Measurements from ENCODE around the gene IFIT1B. TPM values are rescaled to one million over a fixed set of nuclear protein-coding genes. Genes with fewer than 3 reads are reported as not detected.
"Not testable (repeated sequence)": the region's sequence is repeated elsewhere in the genome, so short reads cannot be mapped to it uniquely, and the experiment has no call there.

Gene IFIT1B
- not detected for total RNA-seq

DNA sequence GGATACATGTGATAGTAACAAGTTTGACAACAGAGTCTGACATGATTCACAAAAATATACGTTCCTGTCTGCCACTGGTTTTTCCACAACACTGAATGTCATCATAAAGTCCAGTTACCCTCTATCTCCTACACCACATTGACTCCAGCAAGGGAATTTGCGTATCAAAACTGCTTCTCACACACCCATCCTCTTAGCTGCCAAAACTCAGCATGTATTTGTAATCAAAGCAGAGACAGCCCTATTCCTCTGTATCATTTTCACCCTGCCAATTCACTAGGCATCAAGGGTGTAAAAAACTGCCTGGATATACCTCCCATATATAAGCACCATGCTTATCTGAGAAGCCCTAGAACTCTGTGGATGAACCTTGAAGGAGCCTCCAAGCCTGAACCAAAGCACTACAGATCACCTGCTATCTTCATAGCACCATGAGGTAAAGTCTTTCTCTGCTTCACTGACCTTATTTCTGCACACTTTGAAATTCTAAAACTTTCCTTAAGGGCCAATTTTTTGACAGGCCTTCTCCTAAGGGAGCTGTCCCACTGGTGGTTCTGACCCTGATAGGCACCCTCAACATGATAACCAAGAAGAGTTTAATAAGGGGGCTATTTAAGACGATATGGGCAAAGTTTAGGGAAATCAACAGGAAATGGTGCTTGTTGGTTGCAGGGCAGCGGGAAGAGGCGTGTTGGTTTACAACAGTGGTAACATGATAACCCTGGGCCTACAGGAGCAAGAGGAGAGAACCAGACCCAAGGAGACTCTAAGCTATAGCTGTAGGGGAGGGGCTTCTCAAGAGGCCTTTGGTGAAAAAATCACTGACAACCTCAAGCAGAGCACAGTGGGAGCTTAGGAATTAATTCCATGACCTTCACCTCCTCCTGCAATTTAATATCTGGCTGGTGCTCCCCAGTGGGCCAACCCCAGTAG, at the start of gene IFIT1B:
IFIT1B (plus strand) TSS at position 352 of the 933 bp plus-strand sequence; CDS start at position 432, 80 bp downstream.
- ATAC-seq (replicated peaks in 1 of 2) (no peak), DNase-seq (no peak)
- Mint-ChIP-seq H3K27ac (no peak within 1 kb of the TSS), H3K4me3 (no peak within 1 kb of the TSS), H3K9me3 (no peaks in the 10 kb centered on the region), H3K27me3 (ENCODE audit: low read depth) (no peaks in the 10 kb centered on the region), H3K4me1 (ENCODE audit: low read depth) (peaks cover 6% of the 10 kb centered on the region), H3K36me3 (ENCODE audit: insufficient read depth in 2 of 2) (no peaks in the 10 kb centered on the region)

- H3K4me1 Mint-ChIP-seq (ENCODE audit: low read depth) = peaks cover 58% of the 10 kb centered on the region
- no peaks in the 10 kb centered on the region for H3K9me3 Mint-ChIP-seq
- no peak overlapping the region for H3K27ac Mint-ChIP-seq
- ATAC-seq (replicated peaks in 1 of 2) (no peak), DNase-seq (no peak)
- peaks cover 51% of the 10 kb centered on the region for H3K27me3 Mint-ChIP-seq (ENCODE audit: low read depth)
- H3K4me3 Mint-ChIP-seq = no peak overlapping the region
- peaks cover 0 to 2% of the 10 kb centered on the region in 2 donors for H3K36me3 Mint-ChIP-seq (ENCODE audit: insufficient read depth in 2 of 2)
These were observed 48.7 kb upstream of the IFIT1B start for GRCh38 chr10:89329151-89329550.

DNA sequence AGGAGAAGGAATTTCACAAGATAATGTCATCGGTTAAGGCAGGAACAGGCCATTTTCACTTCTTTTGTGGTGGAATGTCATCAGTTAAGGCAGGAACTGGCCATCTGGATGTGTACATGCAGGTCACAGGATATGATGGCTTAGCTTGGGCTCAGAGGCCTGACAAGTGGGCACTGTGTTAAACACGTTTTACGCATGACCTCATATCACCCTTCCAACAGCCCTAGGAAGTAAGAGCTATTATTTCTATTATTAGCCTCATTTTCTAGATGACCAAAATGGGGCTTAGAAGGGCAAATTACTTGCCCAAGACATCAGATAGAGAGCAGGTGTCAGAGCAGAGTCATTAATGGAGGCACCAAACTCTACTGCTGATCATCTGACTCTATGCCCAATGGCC, 47.8 kb upstream of the IFIT1B start:
- not testable (repeated sequence) for H3K4me3 Mint-ChIP-seq; H3K36me3 Mint-ChIP-seq (ENCODE audit: insufficient read depth in 2 of 2); H3K27ac Mint-ChIP-seq; DNase-seq; H3K9me3 Mint-ChIP-seq; ATAC-seq (replicated peaks in 1 of 2)
- Mint-ChIP-seq H3K27me3 (ENCODE audit: low read depth) (peaks cover 49% of the 10 kb centered on the region), H3K4me1 (ENCODE audit: low read depth) (peaks cover 63% of the 10 kb centered on the region)

GRCh38 chr10:89330537-89331212, 47.2 kb upstream of the IFIT1B start:
- Mint-ChIP-seq H3K4me3 (peak overlapping the region in 1 of 2 donors; percentile 65), H3K9me3 (no peaks in the 10 kb centered on the region), H3K36me3 (ENCODE audit: insufficient read depth in 2 of 2) (peaks cover 0 to 2% of the 10 kb centered on the region in 2 donors), H3K4me1 (ENCODE audit: low read depth) (peaks cover 67% of the 10 kb centered on the region), H3K27me3 (ENCODE audit: low read depth) (peaks cover 54% of the 10 kb centered on the region), H3K27ac (no peak overlapping the region)
- DNase-seq = no peak
- ATAC-seq (replicated peaks in 1 of 2) = no peak

DNA sequence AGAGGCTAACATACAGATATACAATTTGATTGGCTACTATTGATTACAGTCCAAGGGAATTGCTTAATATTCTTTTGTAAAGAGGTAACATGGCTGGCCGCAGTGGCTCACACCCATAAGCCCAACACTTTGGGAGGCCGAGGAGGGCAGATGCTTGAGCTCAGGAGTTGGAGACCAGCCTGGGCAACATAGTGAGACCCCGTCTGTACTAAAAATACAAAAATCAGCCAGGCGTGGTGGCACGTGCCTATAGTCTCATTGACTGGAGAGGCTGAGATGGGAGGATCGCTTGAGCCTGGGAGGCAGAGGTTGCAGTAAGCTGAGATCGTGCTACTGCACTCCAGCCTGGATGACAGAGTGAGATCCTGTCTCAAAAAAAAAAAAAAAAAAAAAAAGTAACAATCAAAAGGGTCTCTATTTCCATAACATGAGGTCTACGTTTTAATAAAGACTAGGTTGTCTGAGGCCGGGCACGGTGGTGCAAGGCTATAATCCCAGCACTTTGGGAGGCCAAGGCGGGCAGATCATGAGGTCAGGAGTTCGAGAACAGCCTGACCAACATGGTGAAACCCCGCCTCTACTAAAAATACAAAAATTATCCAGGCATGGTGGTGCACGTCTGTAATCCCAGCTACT, 46.3 kb upstream of the IFIT1B start:
- H3K4me1 Mint-ChIP-seq (ENCODE audit: low read depth) = peaks cover 67% of the 10 kb centered on the region

DNA sequence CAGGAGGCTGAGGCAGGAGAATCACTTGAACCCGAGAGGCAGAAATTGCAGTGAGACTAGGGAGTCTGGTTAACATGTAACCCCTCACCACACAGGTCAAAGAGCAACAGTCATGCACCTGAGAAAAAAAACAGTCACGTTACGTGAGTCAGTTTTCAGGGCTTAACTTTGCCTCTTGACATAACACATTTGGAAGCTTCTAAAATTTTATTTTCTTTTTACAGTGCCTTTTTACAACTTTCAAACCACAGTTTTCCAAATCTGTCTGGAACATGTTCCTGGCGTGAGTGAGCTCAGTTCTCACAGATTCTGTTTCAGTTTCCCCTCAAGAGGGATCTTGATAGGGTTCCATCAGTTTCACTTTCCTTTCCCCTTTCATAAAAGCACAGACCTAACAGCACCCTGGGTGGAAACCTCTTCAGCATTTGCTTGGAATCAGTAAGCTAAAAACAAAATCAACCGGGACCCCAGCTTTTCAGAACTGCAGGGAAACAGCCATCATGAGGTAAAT, 45.7 kb upstream of the IFIT1B start:
- Mint-ChIP-seq H3K4me1 (ENCODE audit: low read depth) (peaks cover 73% of the 10 kb centered on the region), H3K27me3 (ENCODE audit: low read depth) (peaks cover 57% of the 10 kb centered on the region), H3K4me3 (peak overlapping the region; percentile 73 to 79), H3K9me3 (no peaks in the 10 kb centered on the region), H3K27ac (peak overlapping the region; percentile 9), H3K36me3 (ENCODE audit: insufficient read depth in 2 of 2) (peaks cover 0 to 2% of the 10 kb centered on the region in 2 donors)
- DNase-seq (peak; percentile 27 to 29), ATAC-seq (replicated peaks in 1 of 2) (peak; percentile 42 to 47)

More for the DNA sequence above, 46.3 kb upstream of the IFIT1B start:
- H3K9me3 Mint-ChIP-seq; ATAC-seq (replicated peaks in 1 of 2); H3K36me3 Mint-ChIP-seq (ENCODE audit: insufficient read depth in 2 of 2); DNase-seq: not testable (repeated sequence)
- Mint-ChIP-seq H3K27me3 (ENCODE audit: low read depth) (peaks cover 57% of the 10 kb centered on the region), H3K4me3 (peak overlapping the region; percentile 73 to 79), H3K27ac (peak overlapping the region; percentile 9)

DNA sequence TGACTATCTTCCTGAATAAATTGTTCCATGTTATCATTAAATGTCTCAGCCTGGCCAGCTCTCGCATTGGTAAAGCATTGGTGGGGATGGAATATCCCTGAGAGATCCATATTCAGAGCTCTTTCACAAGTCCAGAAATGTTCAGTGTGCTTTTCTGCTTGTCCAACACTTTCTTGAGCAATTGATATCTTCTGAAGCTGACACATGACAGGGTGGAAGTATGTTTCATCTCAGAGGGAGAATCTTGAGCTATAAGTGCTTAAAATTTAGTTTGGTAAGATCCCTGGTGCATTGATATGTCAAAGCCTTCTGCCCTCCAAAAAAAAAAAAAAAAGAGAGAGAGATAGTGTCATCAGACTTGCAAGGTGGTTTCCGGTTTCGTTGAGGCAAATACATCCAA, 42.6 kb upstream of the IFIT1B start:
- Mint-ChIP-seq H3K4me1 (ENCODE audit: low read depth) (peaks cover 56% of the 10 kb centered on the region), H3K36me3 (ENCODE audit: insufficient read depth in 2 of 2) (no peaks in the 10 kb centered on the region), H3K4me3 (no peak overlapping the region), H3K27me3 (ENCODE audit: low read depth) (peaks cover 46% of the 10 kb centered on the region), H3K27ac (no peak overlapping the region), H3K9me3 (no peaks in the 10 kb centered on the region)
- DNase-seq (no peak), ATAC-seq (replicated peaks in 1 of 2) (no peak)

DNA sequence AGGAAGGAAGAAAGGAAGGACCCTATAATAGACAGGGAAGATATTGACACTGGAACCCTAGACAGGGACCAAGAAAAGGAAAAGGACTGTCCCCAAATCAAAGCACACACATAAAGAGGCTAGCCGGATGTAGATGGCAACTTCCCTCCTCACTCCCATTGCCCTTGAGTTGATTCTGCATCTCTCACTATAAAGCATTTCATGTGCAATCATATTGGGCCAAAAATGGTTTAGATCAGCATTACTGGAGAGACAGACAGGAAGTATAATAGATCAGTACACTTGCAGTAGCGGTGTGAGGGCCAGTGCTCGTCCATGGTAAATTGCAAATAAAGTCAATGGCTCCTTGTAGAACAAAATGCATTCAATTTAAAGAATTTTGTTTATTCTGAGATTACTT, 41.6 kb upstream of the IFIT1B start:
- ATAC-seq (replicated peaks in 1 of 2) (no peak), DNase-seq (no peak)
- H3K4me1 Mint-ChIP-seq (ENCODE audit: low read depth) = peaks cover 51% of the 10 kb centered on the region
- peaks cover 45% of the 10 kb centered on the region for H3K27me3 Mint-ChIP-seq (ENCODE audit: low read depth)
- no peak overlapping the region for H3K4me3 Mint-ChIP-seq
- H3K36me3 Mint-ChIP-seq (ENCODE audit: insufficient read depth in 2 of 2) = no peaks in the 10 kb centered on the region
- H3K27ac Mint-ChIP-seq = no peak overlapping the region
- H3K9me3 Mint-ChIP-seq = no peaks in the 10 kb centered on the region

DNA sequence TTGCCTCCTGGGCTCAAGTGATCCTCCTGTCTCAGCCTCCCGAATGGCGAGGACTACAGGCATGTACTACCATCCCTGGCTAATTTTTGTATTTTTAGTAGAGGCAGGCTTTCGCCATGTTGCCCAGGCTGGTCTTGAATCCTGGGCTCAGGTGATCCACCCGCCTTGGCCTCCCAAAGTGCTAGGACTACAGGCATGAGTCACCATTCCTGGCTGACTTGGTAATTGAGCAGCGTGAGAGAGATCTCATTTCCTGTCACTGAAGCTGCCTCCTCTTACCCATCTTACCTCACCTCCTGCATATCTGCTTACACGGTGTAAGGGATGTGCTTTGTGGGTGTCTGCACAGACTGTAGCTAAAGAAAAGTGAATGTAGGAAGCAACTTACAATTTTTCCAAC, 40.4 kb upstream of the IFIT1B start:
- H3K27me3 Mint-ChIP-seq (ENCODE audit: low read depth) = peaks cover 48% of the 10 kb centered on the region
- H3K4me3 Mint-ChIP-seq = no peak overlapping the region
- H3K36me3 Mint-ChIP-seq (ENCODE audit: insufficient read depth in 2 of 2) = no peaks in the 10 kb centered on the region

GRCh38 chr10:89338713-89339112, 39.1 kb upstream of the IFIT1B start:
- Mint-ChIP-seq H3K27ac (no peak overlapping the region), H3K36me3 (ENCODE audit: insufficient read depth in 2 of 2) (no peaks in the 10 kb centered on the region), H3K4me3 (no peak overlapping the region), H3K27me3 (ENCODE audit: low read depth) (peaks cover 52% of the 10 kb centered on the region), H3K9me3 (no peaks in the 10 kb centered on the region), H3K4me1 (ENCODE audit: low read depth) (peaks cover 26% of the 10 kb centered on the region)
- DNase-seq (no peak), ATAC-seq (replicated peaks in 1 of 2) (no peak)

More for the DNA sequence above, 40.4 kb upstream of the IFIT1B start:
- H3K4me1 Mint-ChIP-seq (ENCODE audit: low read depth) = peaks cover 38% of the 10 kb centered on the region
- ATAC-seq (replicated peaks in 1 of 2) (peak; percentile 39 to 65), DNase-seq (peak; percentile 45 to 49)
- no peak overlapping the region for H3K27ac Mint-ChIP-seq
- no peaks in the 10 kb centered on the region for H3K9me3 Mint-ChIP-seq

GRCh38 chr10:89339875-89340274, 38.0 kb upstream of the IFIT1B start:
- H3K27ac Mint-ChIP-seq = no peak overlapping the region
- peaks cover 19% of the 10 kb centered on the region for H3K4me1 Mint-ChIP-seq (ENCODE audit: low read depth)
- ATAC-seq (replicated peaks in 1 of 2) (no peak), DNase-seq (no peak)
- no peak overlapping the region for H3K4me3 Mint-ChIP-seq
- peaks cover 61% of the 10 kb centered on the region for H3K27me3 Mint-ChIP-seq (ENCODE audit: low read depth)
- no peaks in the 10 kb centered on the region for H3K9me3 Mint-ChIP-seq
- no peaks in the 10 kb centered on the region for H3K36me3 Mint-ChIP-seq (ENCODE audit: insufficient read depth in 2 of 2)

DNA sequence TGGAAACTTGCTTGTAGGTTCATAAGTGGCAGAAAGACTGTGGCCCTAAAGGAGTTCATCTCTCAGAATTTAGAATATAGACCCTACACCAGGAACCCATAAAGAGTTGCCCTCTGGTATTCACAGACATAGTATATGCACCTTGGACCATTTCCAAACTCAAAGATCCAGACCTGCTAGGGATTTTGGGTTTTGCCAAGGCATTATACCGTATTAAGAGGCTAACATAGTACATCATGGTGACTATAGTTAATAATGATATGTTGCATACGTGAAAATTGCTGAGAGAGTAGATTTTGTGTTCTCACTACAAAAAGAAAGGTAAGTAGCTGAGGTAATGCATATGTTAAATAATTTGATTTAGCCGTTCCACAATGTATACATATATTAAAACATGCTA, 36.2 kb upstream of the IFIT1B start:
- no peak overlapping the region for H3K27ac Mint-ChIP-seq
- ATAC-seq (replicated peaks in 1 of 2) (no peak), DNase-seq (no peak)
- H3K9me3 Mint-ChIP-seq = no peaks in the 10 kb centered on the region
- H3K27me3 Mint-ChIP-seq (ENCODE audit: low read depth) = peaks cover 58% of the 10 kb centered on the region
- H3K36me3 Mint-ChIP-seq (ENCODE audit: insufficient read depth in 2 of 2) = no peaks in the 10 kb centered on the region
- H3K4me3 Mint-ChIP-seq = no peak overlapping the region
- peaks cover 13% of the 10 kb centered on the region for H3K4me1 Mint-ChIP-seq (ENCODE audit: low read depth)

Measured in activated T-cell treated with anti-CD3 and anti-CD28 coated beads, Interleukin-2, amount 50 U/mL, for 72 hours (primary cell).